Measurements from ENCODE around the gene HDAC4. TPM values are rescaled to one million over a fixed set of nuclear protein-coding genes. Genes with fewer than 3 reads are reported as not detected.

HDAC4 gene
- total RNA-seq, 1 experiment from 2014 or later: 21.8 TPM

DNA sequence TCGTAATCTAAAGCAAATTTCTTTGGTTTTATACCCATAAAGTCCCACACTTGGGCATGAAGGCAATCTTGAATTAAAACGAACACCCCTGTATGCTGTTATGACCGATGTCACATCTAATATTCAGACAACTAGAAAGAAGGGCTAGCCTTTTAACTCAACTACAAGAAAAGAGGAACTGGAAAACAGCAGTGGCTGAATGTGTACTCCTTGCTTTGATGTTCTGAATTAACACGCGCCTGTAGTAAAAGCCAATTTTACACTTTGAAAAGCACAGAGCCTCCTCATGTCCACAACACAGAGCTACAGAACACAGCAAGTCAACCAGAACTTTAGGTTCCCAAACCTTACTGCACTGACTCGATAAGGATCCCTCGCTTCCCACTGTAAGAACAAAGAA is 147.6 kb downstream of the HDAC4 start:
- Mint-ChIP-seq H3K27me3 (ENCODE audit: insufficient read depth, unreplicated experiment) (no peaks in the 10 kb centered on the region), H3K4me3 (ENCODE audit: unreplicated experiment) (no peak overlapping the region), H3K4me1 (ENCODE audit: insufficient read depth, unreplicated experiment) (peaks cover 9% of the 10 kb centered on the region), H3K9me3 (ENCODE audit: unreplicated experiment) (peaks cover 8% of the 10 kb centered on the region), H3K27ac (ENCODE audit: low read depth, unreplicated experiment) (no peak overlapping the region), H3K36me3 (ENCODE audit: insufficient read depth, unreplicated experiment) (peaks cover 9% of the 10 kb centered on the region)
- intact Hi-C loops (cut with micrococcal nuclease): no loop called here
- CTCF ChIA-PET: no interaction called here
- no peak for DNase-seq (ENCODE audit: unreplicated experiment)
- BruUV-seq (replicated peaks): no TSS peak
- no peak for TF ChIP-seq CTCF (IDR thresholded peaks at IDR 0.05; ENCODE audit: unreplicated experiment)
- POLR2A ChIA-PET: no interaction called here

- no TSS peak for BruUV-seq (replicated peaks)
- no peak for TF ChIP-seq CTCF (IDR thresholded peaks at IDR 0.05; ENCODE audit: unreplicated experiment)
- intact Hi-C loops (cut with micrococcal nuclease): no loop called here
- Mint-ChIP-seq H3K36me3 (ENCODE audit: insufficient read depth, unreplicated experiment) (peaks cover 9% of the 10 kb centered on the region), H3K27me3 (ENCODE audit: insufficient read depth, unreplicated experiment) (no peaks in the 10 kb centered on the region), H3K27ac (ENCODE audit: low read depth, unreplicated experiment) (no peak overlapping the region), H3K4me3 (ENCODE audit: unreplicated experiment) (no peak overlapping the region), H3K9me3 (ENCODE audit: unreplicated experiment) (peaks cover 6% of the 10 kb centered on the region), H3K4me1 (ENCODE audit: insufficient read depth, unreplicated experiment) (peaks cover 7% of the 10 kb centered on the region)
- ChIA-PET POLR2A (interaction anchor here (0.5 kb wide), 1 partner anchor 27 kb away, joined by 4 read pairs; no protein-coding TSS in a partner anchor), CTCF (no interaction called here)
- no peak for DNase-seq (ENCODE audit: unreplicated experiment)
These were observed 148.0 kb downstream of the HDAC4 start for GRCh38 chr2:239252801-239253200.

GRCh38 chr2:239252393-239252792 is 148.4 kb downstream of the HDAC4 start:
- no peak overlapping the region for H3K27ac Mint-ChIP-seq (ENCODE audit: low read depth, unreplicated experiment)
- H3K4me1 Mint-ChIP-seq (ENCODE audit: insufficient read depth, unreplicated experiment): peaks cover 3% of the 10 kb centered on the region
- H3K27me3 Mint-ChIP-seq (ENCODE audit: insufficient read depth, unreplicated experiment): no peaks in the 10 kb centered on the region
- peaks cover 2% of the 10 kb centered on the region for H3K9me3 Mint-ChIP-seq (ENCODE audit: unreplicated experiment)
- intact Hi-C loops (cut with micrococcal nuclease): no loop called here
- CTCF ChIA-PET: interaction anchor here (1.1 kb wide), 1 partner anchor 23 kb away, joined by 3 read pairs; no protein-coding TSS in a partner anchor
- no TSS peak for BruUV-seq (replicated peaks)
- peaks cover 9% of the 10 kb centered on the region for H3K36me3 Mint-ChIP-seq (ENCODE audit: insufficient read depth, unreplicated experiment)
- no peak overlapping the region for H3K4me3 Mint-ChIP-seq (ENCODE audit: unreplicated experiment)
- no peak for TF ChIP-seq CTCF (IDR thresholded peaks at IDR 0.05; ENCODE audit: unreplicated experiment)
- POLR2A ChIA-PET: interaction anchor here (0.5 kb wide), 1 partner anchor 27 kb away, joined by 4 read pairs; no protein-coding TSS in a partner anchor
- no peak for DNase-seq (ENCODE audit: unreplicated experiment)

DNA sequence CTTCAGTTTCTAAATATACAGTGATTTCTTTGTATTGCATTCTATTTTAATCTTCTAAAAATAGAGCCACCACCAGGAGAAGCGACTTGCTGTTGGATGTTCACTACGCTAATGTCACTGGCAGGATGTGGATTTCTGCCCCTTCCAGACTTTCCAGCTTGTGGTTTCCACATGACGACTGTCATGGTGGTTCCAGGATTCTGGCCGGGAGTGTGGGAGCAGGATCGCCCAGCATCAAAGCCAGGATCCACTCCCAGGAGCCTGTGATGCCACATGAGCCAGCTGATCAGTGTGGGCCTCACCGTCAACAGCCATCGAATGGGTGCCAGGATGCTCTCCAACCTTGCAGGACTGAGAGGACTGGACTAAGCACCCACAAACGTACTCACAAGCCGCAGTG is 148.8 kb downstream of the HDAC4 start:
- Mint-ChIP-seq H3K4me1 (ENCODE audit: insufficient read depth, unreplicated experiment) (no peaks in the 10 kb centered on the region), H3K27me3 (ENCODE audit: insufficient read depth, unreplicated experiment) (no peaks in the 10 kb centered on the region), H3K27ac (ENCODE audit: low read depth, unreplicated experiment) (no peak overlapping the region), H3K4me3 (ENCODE audit: unreplicated experiment) (no peak overlapping the region), H3K36me3 (ENCODE audit: insufficient read depth, unreplicated experiment) (peaks cover 9% of the 10 kb centered on the region), H3K9me3 (ENCODE audit: unreplicated experiment) (no peaks in the 10 kb centered on the region)
- CTCF ChIA-PET: interaction anchor here (1.1 kb wide), 1 partner anchor 23 kb away, joined by 3 read pairs; no protein-coding TSS in a partner anchor
- no peak for TF ChIP-seq CTCF (IDR thresholded peaks at IDR 0.05; ENCODE audit: unreplicated experiment)
- intact Hi-C loops (cut with micrococcal nuclease): no loop called here
- BruUV-seq (replicated peaks): no TSS peak
- no peak for DNase-seq (ENCODE audit: unreplicated experiment)
- POLR2A ChIA-PET: no interaction called here
